Measurements from ENCODE around the gene CERK.
A peak's percentile ranks its signal among the peaks of the same experiment; 100 is the strongest.

Gene CERK

GRCh38 chr22:46749682-46750529 is 11.9 kb upstream of the CERK start:
- DNase-seq: no peak

DNA sequence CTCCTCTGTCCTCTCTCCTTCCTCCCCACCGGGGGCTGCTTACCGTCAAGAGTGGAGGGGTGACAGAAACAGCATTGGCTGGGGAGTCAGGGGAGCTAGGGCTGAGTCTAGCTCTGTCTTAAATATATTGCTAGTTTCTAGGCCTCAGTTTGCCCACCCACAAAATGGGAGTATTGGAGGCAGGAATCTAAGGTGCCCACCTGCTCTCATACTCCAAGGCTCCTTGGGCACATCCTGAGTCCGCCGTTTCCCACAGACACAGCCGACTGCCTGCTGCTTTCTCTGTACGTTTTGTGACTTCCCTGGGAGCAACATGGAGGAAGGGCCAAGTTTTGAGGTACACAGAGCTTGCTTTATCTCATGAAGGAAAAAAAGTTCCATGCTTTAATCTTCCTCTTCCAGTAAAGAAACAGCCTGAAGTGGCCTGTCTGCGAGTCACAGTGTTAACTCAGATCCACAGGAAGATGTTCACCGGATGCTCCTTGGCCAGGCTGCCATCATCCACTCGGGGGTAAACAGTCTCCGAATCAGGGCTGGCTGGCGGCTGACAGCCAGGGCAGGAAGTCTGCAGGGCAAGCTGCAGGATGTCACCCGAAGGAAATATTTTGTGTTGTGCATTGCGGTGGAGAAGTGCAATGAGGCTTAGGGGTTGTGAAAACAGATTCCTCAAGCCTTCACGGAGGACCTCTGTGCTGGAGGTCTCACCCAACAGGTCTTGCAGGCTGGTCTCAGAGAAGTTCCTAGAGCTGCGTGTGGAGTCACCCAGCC is 11.0 kb upstream of the CERK start:
- DNase-seq: no peak

- DNase-seq: no peak
Observed at GRCh38 chr22:46748206-46748907, 10.3 kb upstream of the CERK start.

DNA sequence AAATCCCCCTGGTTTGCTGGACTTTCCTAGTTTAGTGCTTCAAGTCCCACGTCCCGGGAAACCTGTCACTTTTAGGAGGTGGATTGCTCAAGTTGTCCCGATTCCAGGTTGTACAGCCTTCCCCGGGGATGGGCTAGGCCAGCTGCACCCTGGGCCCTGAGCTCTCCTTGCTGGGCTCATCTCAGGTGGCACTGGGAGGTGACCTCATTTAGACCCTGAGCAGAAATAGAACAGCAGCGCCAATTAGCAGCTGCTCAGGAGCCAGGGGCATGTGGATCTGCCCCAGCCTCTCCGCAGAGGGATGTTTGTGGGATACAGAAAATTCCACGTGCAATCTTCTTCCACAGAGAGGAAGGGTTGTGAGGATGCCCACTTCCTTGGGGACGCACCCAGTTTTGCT is 9.6 kb upstream of the CERK start:
- no peak for DNase-seq

GRCh38 chr22:46746620-46747019 is 8.6 kb upstream of the CERK start:
- no peak for DNase-seq

DNA sequence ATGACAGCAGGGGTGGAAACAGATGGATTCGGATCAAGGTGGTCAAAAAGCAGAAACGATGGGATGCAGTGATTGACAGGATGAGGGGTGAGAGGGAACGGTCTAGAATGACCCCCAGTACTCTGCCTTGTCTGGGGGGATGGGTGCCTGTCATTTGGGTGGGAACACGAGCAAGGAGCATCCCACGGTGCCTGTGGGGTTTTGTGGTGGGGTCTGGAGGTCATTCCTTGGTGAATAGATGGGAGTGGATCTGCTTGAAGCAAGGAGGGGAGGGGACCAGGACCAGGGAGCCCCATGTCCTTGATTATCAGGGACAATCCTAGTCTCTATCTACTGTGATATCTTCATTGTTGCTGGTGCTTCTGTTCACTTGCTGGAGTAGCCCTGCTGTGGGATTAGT is 8.1 kb upstream of the CERK start:
- no peak for DNase-seq

GRCh38 chr22:46744581-46744980 is 6.5 kb upstream of the CERK start:
- no peak for DNase-seq

DNA sequence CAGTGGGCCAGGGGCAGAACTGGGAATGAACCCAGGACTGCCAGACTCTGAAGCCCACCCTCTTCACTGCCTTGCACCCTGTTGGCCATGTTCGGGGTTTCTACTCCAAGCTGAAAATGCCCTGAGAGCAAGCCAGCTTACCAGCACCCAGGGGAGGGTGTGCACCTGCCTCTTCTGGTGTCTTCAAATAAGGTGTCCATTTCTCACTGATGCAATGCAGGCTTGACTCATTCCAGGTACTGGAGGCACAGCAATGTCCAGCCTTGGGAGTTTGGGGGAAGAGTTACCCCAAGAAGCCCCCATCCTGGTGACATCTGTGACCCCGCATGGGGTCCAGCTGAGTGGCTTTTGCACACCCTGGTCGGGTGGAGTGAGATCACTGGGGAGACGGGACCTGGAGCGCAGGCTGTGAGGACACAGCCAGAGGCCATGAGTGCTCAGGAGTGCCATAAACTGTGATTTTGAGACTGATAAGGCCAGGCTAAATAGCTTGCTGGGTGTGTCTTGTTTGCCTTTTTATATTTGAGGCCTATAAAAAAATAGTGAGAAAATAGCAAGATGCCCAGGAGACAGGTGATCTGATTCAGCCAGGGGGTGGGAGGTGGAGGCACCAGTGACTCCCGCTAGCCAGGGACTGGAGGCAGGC is 4.6 kb upstream of the CERK start:
- no peak for DNase-seq

- DNase-seq: no peak
Observed at GRCh38 chr22:46741974-46742519, 4.0 kb upstream of the CERK start.

DNA sequence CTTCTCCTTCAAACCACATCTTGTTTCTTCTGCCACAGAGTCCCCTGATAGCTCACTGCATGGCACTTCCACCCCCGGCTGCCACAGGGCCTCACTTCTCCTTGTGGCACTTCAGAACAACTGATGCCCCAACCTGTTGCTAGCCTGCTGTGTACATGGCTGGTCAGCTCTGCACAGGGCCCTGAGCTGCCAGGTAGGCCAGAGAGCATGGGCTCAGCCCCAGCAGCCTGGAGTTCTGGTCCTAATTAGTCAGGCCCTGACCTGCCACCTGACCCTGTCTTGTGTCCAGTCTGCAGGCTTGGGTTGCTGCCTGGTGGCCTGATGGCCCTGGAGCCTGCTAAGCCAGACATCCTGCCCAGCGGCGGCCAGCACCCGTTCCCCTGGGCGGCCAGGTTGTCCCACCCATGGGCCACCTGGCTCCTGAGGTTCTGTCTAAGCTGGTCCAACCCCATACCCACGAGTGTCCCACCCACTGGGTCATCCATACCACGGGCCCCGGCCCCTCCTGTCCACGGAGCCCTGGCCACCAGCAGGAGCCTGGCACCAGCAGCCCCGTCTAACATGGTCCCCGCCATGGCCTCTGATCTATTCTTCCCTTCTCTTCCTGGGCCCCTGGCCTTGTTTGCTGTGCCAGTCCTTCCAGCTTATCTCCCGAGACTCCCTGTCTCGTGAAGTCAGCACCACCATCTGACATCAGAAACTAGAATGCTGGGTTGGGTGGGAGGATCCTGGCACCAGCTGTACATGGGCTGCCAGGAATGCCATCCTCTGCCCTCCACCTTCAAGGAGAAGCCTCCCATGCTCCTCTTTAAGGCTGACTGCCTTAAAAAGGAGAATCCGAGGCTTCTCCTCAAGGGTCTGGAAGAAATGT is 3.1 kb upstream of the CERK start:
- no peak for DNase-seq

GRCh38 chr22:46739094-46739870 is 1.2 kb upstream of the CERK start:
- peak in 14 of 58 donors; percentile 27 to 62 (median 38) for DNase-seq

- peak in 3 of 58 donors; percentile 42 to 58 (median 43) for DNase-seq
Observed at GRCh38 chr22:46738647-46739093, 618 bp upstream of the CERK start.

GRCh38 chr22:46737105-46737975 is 712 bp downstream of the CERK start:
- peak in 23 of 58 donors; percentile 17 to 63 (median 47) for DNase-seq

GRCh38 chr22:46736705-46737104 is 1.3 kb downstream of the CERK start:
- no peak for DNase-seq

DNA sequence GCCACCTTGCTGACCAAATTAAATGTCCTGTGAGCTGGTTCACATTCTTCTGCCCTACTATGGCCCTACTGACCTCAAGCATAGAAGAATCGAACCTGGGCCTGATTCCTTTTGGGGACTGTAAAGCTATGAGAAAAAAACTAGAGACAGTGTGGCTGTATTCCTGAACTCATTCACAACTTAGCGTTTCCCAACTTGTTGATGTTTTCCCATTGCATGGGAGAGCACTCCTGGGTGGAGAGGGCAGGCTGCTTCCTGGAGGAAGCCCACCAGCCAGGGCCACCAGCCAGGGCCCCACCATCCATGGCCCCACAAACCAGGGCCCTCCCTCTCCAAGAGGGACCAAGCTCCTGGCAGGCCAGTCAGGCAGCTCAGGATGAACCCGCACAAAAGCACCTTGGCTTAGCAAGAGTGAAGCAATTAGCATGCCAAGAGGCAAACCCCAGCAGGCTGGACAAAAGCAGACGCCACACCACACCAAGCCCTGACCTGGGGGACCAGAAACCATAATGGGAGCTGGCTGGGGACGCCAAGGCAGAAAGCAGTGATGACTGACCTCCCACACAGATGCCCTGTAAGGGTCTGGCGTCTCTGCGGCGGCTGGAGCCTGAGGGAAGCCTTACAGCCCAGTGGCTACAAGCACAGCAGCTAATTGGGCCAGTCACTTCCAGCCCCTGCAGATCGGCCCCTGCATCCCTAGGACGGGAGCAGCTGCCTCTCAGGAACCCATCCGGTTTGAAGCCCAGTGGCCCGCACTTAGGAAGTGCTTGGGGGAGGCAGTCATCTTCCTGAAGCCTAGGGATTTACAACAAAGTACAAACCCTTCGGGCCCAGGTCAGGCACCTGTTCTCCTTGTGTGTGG is 2.1 kb downstream of the CERK start:
- DNase-seq: peak in 10 of 58 donors; percentile 4 to 57 (median 20)

DNA sequence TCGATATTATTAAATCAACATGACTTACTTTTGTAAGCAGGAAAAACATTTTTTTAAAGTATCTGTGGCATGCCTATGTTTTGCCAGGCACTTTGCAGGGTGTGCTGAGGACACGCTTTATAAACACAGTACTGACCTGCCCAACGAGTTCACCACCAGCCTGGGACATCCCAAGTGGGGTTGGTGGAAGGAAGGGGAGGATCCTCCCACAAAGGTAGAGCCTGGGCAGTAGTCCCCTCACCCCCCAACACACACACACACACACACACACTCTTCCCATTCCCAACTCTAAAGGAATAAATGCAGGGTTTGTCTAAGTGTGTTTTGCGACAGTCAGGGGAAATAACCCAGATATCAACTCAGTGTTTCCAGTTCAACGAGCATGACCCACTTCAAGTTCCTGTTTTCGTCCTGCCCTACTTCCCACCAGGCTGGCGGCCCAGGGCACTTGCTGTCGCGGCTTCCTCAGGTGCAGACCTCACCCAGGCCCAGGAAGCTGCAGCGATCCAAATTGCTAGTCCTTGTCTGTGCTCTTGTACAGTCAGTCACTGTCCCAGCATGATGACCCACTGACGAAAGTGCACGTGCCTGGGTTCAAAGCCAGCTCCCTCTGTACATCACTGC is 3.1 kb downstream of the CERK start:
- DNase-seq: peak in 5 of 58 donors; percentile 10 to 28 (median 15)

Measured in anterior cingulate cortex (tissue), 58 donors.